A549 (cell line): ENCODE results near the gene MRGPRD.

Source experiments
- CHD2 ChIP-seq: fragments of 150-350 bp; IDR thresholded peaks from 2 replicates; pipeline ENCODE4 v1.6.1; 2014; ENCODE audit warnings: low read length; ENCODE audit not compliant: partially characterized antibody
- CTCF ChIP-seq: fragments of >200 bp; sonication (Bioruptor Twin); formaldehyde crosslinking; IDR thresholded peaks from 3 replicates; pipeline ENCODE4 v1.5.1; 2016
- EP300 ChIP-seq, 2 experiments: fragments of >200 bp; sonication (Bioruptor Twin); formaldehyde crosslinking; IDR thresholded peaks; 2 replicates in 1 of 2; 3 replicates in 1 of 2; pipeline ENCODE4 v1.6.1; 2016 to 2017
- GATA3 ChIP-seq: IDR thresholded peaks from 2 replicates; pipeline ENCODE4 v1.6.1; 2012; ENCODE audit warnings: borderline replicate concordance
- JUN ChIP-seq, 2 experiments: fragments of >200 bp; sonication (Bioruptor Twin); formaldehyde crosslinking; IDR thresholded peaks; 2 replicates in 1 of 2; 3 replicates in 1 of 2; pipeline ENCODE4 v1.6.1; 2016 to 2017
- KDM1A ChIP-seq: fragments of 200-600 bp; sonication (generic); IDR thresholded peaks from 2 replicates; pipeline ENCODE4 v1.6.1; 2016; ENCODE audit warnings: low read depth, mild to moderate bottlenecking
- POLR2A ChIP-seq: IDR thresholded peaks from 2 replicates; pipeline ENCODE4 v1.6.1; 2012; ENCODE audit warnings: mild to moderate bottlenecking, low read length
- POLR2AphosphoS2 ChIP-seq: conservative IDR thresholded peaks from 2 replicates; pipeline ENCODE4 v1.6.1; 2012; ENCODE audit warnings: low read length, improper control_type of control experiment, inconsistent platforms
- REST ChIP-seq: fragments of 200-600 bp; sonication (generic); IDR thresholded peaks from 2 replicates; pipeline ENCODE4 v1.6.1; 2016; ENCODE audit warnings: antibody characterized with exemption, mild to moderate bottlenecking, moderate library complexity
- SMC3 ChIP-seq: fragments of >200 bp; sonication (Bioruptor Twin); formaldehyde crosslinking; IDR thresholded peaks from 3 replicates; pipeline ENCODE4 v1.6.1; 2018; ENCODE audit warnings: inconsistent platforms
- ZFP36 ChIP-seq: fragments of 450-650 bp; IDR thresholded peaks from 2 replicates; pipeline ENCODE4 v1.6.1; 2014; ENCODE audit warnings: borderline replicate concordance; ENCODE audit not compliant: partially characterized antibody

DNA sequence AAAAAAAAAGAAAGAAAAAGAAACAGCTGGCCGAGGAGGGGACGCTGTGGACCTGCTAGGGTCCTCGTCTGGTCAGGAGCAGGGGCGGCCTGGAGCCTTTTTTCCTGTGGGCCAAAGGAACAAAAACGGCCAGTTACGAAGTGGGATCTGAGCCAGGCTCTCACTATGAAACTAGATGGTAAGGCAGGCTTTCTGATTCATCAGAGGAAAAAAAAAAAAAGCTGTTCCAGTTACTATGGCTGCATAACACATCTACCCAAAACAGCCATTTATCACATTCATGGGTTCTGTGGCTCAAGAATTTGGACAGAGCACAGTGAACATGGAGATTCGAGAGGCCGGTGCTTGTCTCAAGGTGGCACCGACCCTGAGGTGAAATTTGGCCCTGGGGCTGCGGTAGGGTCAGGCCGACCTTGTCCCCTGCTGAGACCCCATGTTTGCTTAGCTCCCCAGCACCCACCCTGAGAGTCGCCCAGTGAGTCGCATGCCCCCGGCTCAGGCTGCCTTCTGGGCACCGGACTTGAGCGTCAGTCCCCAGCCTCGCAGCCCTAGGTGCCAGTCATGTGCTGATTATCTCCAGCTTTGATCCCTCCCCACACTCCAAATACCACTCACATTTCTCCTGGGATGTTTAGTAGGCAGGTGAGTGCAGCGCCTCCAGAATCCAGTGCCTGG, 34.2 kb downstream of the MRGPRD start:
- TF ChIP-seq CTCF, result no peak
- no peak for TF ChIP-seq ZFP36
- no peak for TF ChIP-seq REST
- no peak for TF ChIP-seq POLR2A
- TF ChIP-seq POLR2AphosphoS2, result no peak
- TF ChIP-seq SMC3, result no peak
- TF ChIP-seq KDM1A, result no peak
- no peak for TF ChIP-seq JUN (IDR thresholded peaks at IDR 0.05)
- TF ChIP-seq GATA3, result no peak
- no peak for TF ChIP-seq EP300 (IDR thresholded peaks at IDR 0.05)
- no peak for TF ChIP-seq CHD2
